PC-3 (cell line): ENCODE measurements around the gene NTRK1.

Experiments
- CTCF ChIP-seq: fragments of 300-600 bp; sonication (generic); conservative IDR thresholded peaks from 2 replicates; pipeline ENCODE4 v1.5.1; 2017; ENCODE audit warnings: antibody characterized with exemption, low read depth, mild to moderate bottlenecking, low read length
- EZH2 ChIP-seq: fragments of 300-600 bp; sonication (generic); IDR thresholded peaks from one replicate; pipeline ENCODE4 v1.6.1; 2017; ENCODE audit warnings: antibody characterized with exemption, mild to moderate bottlenecking, low read length; ENCODE audit not compliant: unreplicated experiment
- EZH2phosphoT487 ChIP-seq: fragments of 300-600 bp; sonication (generic); IDR thresholded peaks from 2 replicates; pipeline ENCODE4 v1.6.1; 2018; ENCODE audit warnings: mild to moderate bottlenecking, antibody characterized with exemption, low read length, borderline replicate concordance

DNA sequence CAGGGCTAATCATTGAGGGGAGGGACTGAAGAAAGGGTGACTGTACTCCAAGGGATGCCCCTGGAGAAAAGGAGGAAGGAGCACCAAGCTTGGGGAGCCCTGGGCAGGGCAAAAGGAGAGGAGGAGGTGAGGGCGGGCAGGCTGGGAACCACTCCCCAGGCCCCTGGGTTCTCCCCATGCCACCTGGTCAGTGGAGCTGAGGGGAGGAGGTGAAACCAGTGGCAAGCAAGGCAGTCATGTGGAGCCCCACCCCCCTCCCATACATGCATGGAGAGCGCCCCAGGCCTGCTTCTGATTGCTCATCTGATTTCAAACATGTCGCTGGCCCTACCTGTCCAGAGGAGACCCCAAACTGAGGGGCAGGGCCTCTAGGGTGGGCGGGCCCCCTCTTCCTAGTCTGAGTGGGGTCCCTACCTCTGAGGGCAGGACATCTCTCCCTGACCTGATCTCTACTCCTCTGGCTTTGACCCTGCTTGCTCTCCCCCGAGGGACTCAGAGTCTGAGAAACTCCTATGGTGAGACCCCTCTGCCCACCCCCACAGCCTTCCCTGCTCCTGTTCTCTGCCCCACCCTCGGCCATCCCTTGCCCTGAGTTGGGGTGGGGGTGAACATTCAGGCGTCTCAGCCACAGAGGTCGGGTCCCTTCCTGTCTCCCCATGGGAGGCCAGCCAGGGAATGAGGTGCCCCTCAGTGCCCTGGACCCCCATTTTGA lies 20.3 kb upstream of the NTRK1 start:
- no peak for TF ChIP-seq CTCF
- TF ChIP-seq EZH2, result no peak
- TF ChIP-seq EZH2phosphoT487, result no peak
